ENCODE data around the gene ZNF142.

ZNF142 gene

DNA sequence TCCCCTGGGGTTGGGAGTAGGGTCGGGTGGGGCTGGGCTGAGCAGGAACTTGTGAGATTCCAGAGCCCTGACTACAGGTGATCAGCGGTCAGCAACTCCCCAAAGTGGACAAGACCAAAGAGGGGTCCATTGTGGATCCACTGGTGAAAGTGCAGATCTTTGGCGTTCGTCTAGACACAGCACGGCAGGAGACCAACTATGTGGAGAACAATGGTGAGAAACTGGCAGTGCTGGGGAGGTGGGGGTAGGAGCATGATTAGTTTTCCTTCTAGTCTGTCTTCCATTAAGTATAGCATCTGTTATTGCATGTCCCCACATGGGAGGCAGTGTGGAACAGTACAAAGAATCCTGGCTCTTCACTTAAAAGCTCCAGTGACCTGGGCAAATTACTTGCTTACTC lies 23.7 kb downstream of the ZNF142 start:
- no peak overlapping the region for H3K27ac ChIP-seq
- TF ChIP-seq, protein P1, sequence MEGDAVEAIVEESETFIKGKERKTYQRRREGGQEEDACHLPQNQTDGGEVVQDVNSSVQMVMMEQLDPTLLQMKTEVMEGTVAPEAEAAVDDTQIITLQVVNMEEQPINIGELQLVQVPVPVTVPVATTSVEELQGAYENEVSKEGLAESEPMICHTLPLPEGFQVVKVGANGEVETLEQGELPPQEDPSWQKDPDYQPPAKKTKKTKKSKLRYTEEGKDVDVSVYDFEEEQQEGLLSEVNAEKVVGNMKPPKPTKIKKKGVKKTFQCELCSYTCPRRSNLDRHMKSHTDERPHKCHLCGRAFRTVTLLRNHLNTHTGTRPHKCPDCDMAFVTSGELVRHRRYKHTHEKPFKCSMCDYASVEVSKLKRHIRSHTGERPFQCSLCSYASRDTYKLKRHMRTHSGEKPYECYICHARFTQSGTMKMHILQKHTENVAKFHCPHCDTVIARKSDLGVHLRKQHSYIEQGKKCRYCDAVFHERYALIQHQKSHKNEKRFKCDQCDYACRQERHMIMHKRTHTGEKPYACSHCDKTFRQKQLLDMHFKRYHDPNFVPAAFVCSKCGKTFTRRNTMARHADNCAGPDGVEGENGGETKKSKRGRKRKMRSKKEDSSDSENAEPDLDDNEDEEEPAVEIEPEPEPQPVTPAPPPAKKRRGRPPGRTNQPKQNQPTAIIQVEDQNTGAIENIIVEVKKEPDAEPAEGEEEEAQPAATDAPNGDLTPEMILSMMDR (conservative IDR thresholded peaks at IDR 0.05): no peak

DNA sequence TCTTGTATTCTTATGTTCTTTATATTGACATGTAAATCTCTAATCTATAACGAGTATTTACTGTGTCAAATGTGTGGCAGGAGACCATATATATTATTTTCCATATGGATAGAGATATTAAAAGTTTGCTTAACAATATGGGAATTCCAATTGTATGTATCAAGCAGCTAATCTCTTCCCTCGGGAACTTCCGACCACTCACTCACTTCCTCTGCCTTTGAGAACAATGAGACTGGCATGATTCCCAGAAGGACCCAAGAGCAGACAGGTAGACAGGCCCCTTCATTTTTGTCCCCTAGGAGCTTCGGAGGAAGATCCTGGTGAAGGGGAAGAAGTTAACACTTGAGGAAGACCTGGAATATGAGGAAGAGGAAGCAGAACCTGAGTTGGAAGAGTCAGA lies 27.6 kb downstream of the ZNF142 start:
- H3K27ac ChIP-seq: no peak overlapping the region
- TF ChIP-seq, protein P1 (conservative IDR thresholded peaks at IDR 0.05): no peak

DNA sequence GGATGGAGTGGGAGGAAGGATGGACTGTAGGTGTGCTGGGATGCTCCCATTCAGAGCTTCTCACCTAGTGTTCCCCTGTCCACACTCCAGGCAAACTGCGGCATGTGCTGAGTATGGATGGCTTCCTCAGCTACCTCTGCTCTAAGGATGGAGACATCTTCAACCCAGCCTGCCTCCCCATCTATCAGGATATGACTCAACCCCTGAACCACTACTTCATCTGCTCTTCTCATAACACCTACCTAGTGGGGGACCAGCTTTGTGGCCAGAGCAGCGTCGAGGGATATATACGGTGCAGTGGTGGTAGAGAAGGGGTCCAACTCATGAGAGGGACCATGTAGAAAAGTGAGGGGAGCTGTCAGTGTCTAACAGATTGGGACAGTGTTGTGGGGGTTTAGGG lies 31.5 kb downstream of the ZNF142 start:
- TF ChIP-seq, protein P1 (conservative IDR thresholded peaks at IDR 0.05): no peak
- H3K27ac ChIP-seq: no peak overlapping the region

DNA sequence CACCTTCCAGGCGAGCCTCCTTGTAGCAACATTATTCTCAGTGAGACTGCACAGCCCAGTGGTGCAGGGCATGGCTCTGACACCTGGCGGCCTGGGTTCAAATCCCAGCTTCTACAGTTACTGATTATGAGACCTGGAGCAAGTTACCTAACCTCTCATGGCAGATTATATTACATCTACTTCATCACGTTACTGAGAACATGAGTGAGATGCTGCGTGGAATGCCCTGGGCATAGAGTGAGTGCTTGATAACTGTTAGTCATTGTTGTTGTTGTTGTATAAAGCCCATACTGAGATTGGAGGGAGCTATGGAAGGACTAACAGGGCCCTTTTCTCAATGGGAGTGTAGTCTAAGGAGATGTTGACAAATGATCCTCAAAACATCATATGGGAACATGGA lies 33.1 kb downstream of the ZNF142 start:
- no peak overlapping the region for H3K27ac ChIP-seq
- TF ChIP-seq, protein P1 (conservative IDR thresholded peaks at IDR 0.05): no peak

DNA sequence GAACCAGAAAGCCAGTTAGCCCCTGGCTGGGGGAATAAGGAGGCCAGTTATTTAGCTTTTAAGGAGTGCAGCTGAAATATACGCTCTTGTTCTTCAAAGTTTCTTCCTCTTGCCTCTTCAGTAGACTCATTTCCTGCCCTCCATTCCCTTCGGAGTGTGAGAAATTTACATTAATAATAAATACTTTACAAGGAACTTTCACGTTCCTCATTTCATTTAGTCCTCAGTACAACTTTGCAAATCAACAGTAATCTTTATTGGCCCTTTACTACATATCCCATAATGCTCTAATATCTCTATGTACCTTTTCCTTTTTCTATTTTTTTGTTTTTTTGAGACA lies 36.1 kb downstream of the ZNF142 start:
- H3K27ac ChIP-seq: no peak overlapping the region
- TF ChIP-seq, protein P1 (conservative IDR thresholded peaks at IDR 0.05): no peak

DNA sequence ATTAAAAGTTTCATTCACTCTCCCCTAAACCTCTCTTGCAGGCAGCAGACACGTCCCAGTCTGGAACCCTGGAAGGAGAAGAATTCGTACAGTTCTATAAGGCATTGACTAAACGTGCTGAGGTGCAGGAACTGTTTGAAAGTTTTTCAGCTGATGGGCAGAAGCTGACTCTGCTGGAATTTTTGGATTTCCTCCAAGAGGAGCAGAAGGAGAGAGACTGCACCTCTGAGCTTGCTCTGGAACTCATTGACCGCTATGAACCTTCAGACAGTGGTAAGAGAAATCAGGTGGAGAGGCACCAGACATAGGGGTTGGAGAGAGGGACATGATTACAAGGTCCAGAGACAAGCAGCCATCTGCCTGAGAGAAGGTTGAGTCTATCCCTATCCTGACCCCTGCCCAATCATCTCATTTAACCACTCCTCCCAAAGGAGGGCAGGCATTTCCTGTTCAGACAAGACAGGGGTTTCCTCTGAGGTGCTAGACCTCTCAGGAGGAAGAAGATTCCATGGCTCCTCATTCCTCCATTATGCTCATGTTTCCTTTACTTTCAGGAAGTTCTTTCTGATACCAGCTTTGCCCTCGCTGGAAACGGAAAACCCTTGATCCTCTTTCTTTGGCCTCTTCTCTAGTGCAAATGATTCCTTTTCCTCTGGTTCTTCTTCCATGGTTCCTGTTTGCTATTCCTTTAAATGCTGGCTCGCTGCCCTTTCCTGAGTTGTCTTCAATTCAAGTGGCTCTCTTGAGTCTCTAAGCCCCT lies 36.6 kb downstream of the ZNF142 start:
- no peak overlapping the region for H3K27ac ChIP-seq
- TF ChIP-seq, protein P1 (conservative IDR thresholded peaks at IDR 0.05): no peak

DNA sequence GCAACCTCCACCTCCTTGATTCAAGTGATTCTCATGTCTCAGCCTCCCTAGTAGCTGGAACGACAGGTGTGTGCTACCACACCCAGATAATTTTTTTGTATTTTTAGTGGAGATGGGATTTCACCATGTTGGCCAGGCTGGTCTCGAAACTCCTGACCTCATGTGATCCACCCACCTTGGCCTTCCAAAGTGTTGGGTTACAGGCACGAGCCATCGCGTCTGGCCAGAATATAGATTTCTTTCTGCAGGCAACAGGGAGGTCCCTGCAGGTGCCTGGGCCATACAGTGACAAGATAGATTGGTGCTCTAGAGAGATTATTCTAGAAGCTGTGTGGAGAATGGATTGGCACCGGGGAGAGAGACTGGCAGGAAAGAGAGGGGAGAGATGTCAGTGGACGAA lies 38.4 kb downstream of the ZNF142 start:
- TF ChIP-seq, protein P1 (conservative IDR thresholded peaks at IDR 0.05): no peak
- H3K27ac ChIP-seq: no peak overlapping the region

All from VCaP (cell line).